GM23338 (cell line): ENCODE data around the gene TMEM123. TPM values are rescaled to one million over a fixed set of nuclear protein-coding genes. Genes with fewer than 3 reads are reported as not detected.

Source experiments
- ATAC-seq: fragments of 200-7000 bp; cut with Tn5 transposase; 3 replicates; pipeline ENCODE4 v1.9.1; 2020
- DNase-seq: peaks from one replicate; pipeline ENCODE4 v3.0.0-alpha.2; 2015; ENCODE audit warnings: low spot score
- H2AFZ ChIP-seq: fragments of 200-600 bp; sonication (generic); 2 replicates; pipeline ENCODE4 v1.8.0; 2016; ENCODE audit warnings: antibody characterized with exemption, mild to moderate bottlenecking, moderate library complexity
- H3F3A ChIP-seq: fragments of 200-600 bp; sonication (generic); replicated peaks from 2 replicates; pipeline ENCODE4 v1.8.0; 2017; ENCODE audit warnings: antibody characterized with exemption, mixed run types, low read depth
- H3K27ac ChIP-seq: fragments of 200-600 bp; sonication (generic); 2 replicates; pipeline ENCODE4 v1.6.1; 2016; ENCODE audit warnings: low read depth
- H3K27me3 ChIP-seq: fragments of 200-600 bp; sonication (generic); 2 replicates; pipeline ENCODE4 v1.8.0; 2016; ENCODE audit warnings: mild to moderate bottlenecking, mixed run types, moderate library complexity; ENCODE audit not compliant: insufficient read depth
- H3K36me3 ChIP-seq: fragments of 200-600 bp; sonication (generic); 2 replicates; pipeline ENCODE4 v1.8.0; 2016; ENCODE audit warnings: mild to moderate bottlenecking; ENCODE audit not compliant: insufficient read depth
- H3K4me1 ChIP-seq: fragments of 200-600 bp; sonication (generic); 2 replicates; pipeline ENCODE4 v1.8.0; 2016; ENCODE audit warnings: mild to moderate bottlenecking, moderate library complexity; ENCODE audit not compliant: insufficient read depth
- H3K4me2 ChIP-seq: fragments of 200-600 bp; sonication (generic); 2 replicates; pipeline ENCODE4 v1.7.1; 2017; ENCODE audit warnings: mixed run types
- H3K4me3 ChIP-seq: fragments of 200-600 bp; sonication (generic); 2 replicates; pipeline ENCODE4 v1.6.1; 2016; ENCODE audit warnings: mixed run types
- H3K79me2 ChIP-seq: fragments of 200-600 bp; sonication (generic); replicated peaks from 2 replicates; pipeline ENCODE4 v1.8.0; 2017; ENCODE audit warnings: mild to moderate bottlenecking; ENCODE audit not compliant: insufficient read depth
- H3K9me2 ChIP-seq: fragments of 200-600 bp; sonication (generic); 2 replicates; pipeline ENCODE4 v1.8.0; 2017; ENCODE audit not compliant: insufficient read depth
- H4K20me1 ChIP-seq: fragments of 200-600 bp; sonication (generic); replicated peaks from 2 replicates; pipeline ENCODE4 v1.8.0; 2017; ENCODE audit warnings: mild to moderate bottlenecking; ENCODE audit not compliant: insufficient read depth
- H3K27ac Mint-ChIP-seq: 2 replicates; pipeline ENCODE4 v1.8.0; 2020; ENCODE audit warnings: inconsistent platforms, mild to moderate bottlenecking, moderate library complexity, mixed read lengths
- H3K27me3 Mint-ChIP-seq: 3 replicates; pipeline ENCODE4 v1.8.0; 2022; ENCODE audit warnings: low read depth, mild to moderate bottlenecking, moderate library complexity, mixed read lengths, inconsistent platforms; ENCODE audit not compliant: insufficient read depth, poor library complexity
- H3K36me3 Mint-ChIP-seq: 3 replicates; pipeline ENCODE4 v1.8.0; 2021; ENCODE audit warnings: low read depth, mild to moderate bottlenecking, inconsistent platforms, moderate library complexity, mixed read lengths
- H3K4me1 Mint-ChIP-seq: 3 replicates; pipeline ENCODE4 v1.8.0; 2020; ENCODE audit warnings: mild to moderate bottlenecking, inconsistent platforms, mixed read lengths
- H3K4me3 Mint-ChIP-seq: 3 replicates; pipeline ENCODE4 v1.8.0; 2021; ENCODE audit warnings: moderate library complexity, mild to moderate bottlenecking, inconsistent platforms, mixed read lengths
- H3K9me3 Mint-ChIP-seq: 3 replicates; pipeline ENCODE4 v1.8.0; 2020; ENCODE audit warnings: moderate library complexity, mild to moderate bottlenecking, inconsistent platforms, mixed read lengths
- CREB1 ChIP-seq: fragments of 250-450 bp; sonication (Bioruptor Pico); IDR thresholded peaks from 2 replicates; pipeline ENCODE4 v1.5.0; 2020; ENCODE audit warnings: low read depth, mild to moderate bottlenecking, moderate library complexity
- EZH2 ChIP-seq: fragments of 200-600 bp; sonication (generic); IDR thresholded peaks from one replicate; pipeline ENCODE4 v1.8.0; 2017; ENCODE audit warnings: antibody characterized with exemption, mild to moderate bottlenecking, low read depth; ENCODE audit not compliant: unreplicated experiment
- EZH2phosphoT487 ChIP-seq: fragments of 200-600 bp; sonication (generic); IDR thresholded peaks from one replicate; pipeline ENCODE4 v1.8.1; 2018; ENCODE audit warnings: antibody characterized with exemption; ENCODE audit not compliant: unreplicated experiment
- JUNB ChIP-seq: IDR thresholded peaks from one replicate; pipeline ENCODE4 v1.6.1; 2016; ENCODE audit warnings: antibody characterized with exemption; ENCODE audit not compliant: unreplicated experiment
- NANOG ChIP-seq: IDR thresholded peaks from 2 replicates; pipeline ENCODE4 v1.6.1; 2016; ENCODE audit warnings: antibody characterized with exemption, borderline replicate concordance
- POLR2AphosphoS5 ChIP-seq: IDR thresholded peaks from 2 replicates; pipeline ENCODE4 v1.6.1; 2016; ENCODE audit warnings: antibody characterized with exemption, low read depth
- STAT1 ChIP-seq: IDR thresholded peaks from one replicate; pipeline ENCODE4 v1.6.1; 2016; ENCODE audit warnings: antibody characterized with exemption; ENCODE audit not compliant: unreplicated experiment
- ZNF114 ChIP-seq: fragments of 250-450 bp; sonication (Bioruptor Pico); IDR thresholded peaks from 2 replicates; pipeline ENCODE4 v1.5.0; 2020; ENCODE audit warnings: mild to moderate bottlenecking, moderate library complexity
- ZNF331 ChIP-seq: fragments of 250-450 bp; sonication (Bioruptor Pico); IDR thresholded peaks from 2 replicates; pipeline ENCODE4 v1.5.0; 2020; ENCODE audit warnings: low read depth, mild to moderate bottlenecking, moderate library complexity
- ZNF462 ChIP-seq: fragments of 250-450 bp; sonication (Bioruptor Pico); IDR thresholded peaks from 2 replicates; pipeline ENCODE4 v1.5.0; 2020; ENCODE audit warnings: mild to moderate bottlenecking, moderate library complexity
- polyA plus RNA-seq: library from polyadenylated mRNA; unstranded; fragments of >200 nt; fragmentation: Nextera tagmentation; extraction: Ambion mirVana; gene quantifications from 2 replicates; pipeline ENCODE4 v1.2.1, GENCODE V29; 2016
- total RNA-seq: library from RNA; depleted of rRNA; stranded (reverse); fragments of >200 nt; shearing (Covaris generic); gene quantifications from 2 replicates; pipeline ENCODE4 v1.2.3, GENCODE V29; 2014
- TF ChIP-seq, protein P1 (sequence below): IDR thresholded peaks from 2 replicates; pipeline ENCODE4 v1.6.1; 2016; ENCODE audit warnings: antibody characterized with exemption
- TF ChIP-seq, protein P2 (sequence below), 2 experiments: fragments of 200-600 bp in 1 of 2; sonication (generic) in 1 of 2; conservative IDR thresholded peaks; 2 replicates each; pipeline versions ENCODE4 v1.5.1 to v1.6.1; 2016 to 2017; ENCODE audit warnings: antibody characterized with exemption in 2 of 2, low read depth in 2 of 2, mild to moderate bottlenecking in 2 of 2, moderate library complexity in 1 of 2
- TF ChIP-seq, protein P3 (sequence below): IDR thresholded peaks from one replicate; pipeline ENCODE4 v1.6.1; 2018; ENCODE audit warnings: antibody characterized with exemption; ENCODE audit not compliant: unreplicated experiment

TMEM123 gene
- total and polyA plus RNA-seq, 2 experiments from 2014 or later = 44.1 to 61.0 TPM

DNA sequence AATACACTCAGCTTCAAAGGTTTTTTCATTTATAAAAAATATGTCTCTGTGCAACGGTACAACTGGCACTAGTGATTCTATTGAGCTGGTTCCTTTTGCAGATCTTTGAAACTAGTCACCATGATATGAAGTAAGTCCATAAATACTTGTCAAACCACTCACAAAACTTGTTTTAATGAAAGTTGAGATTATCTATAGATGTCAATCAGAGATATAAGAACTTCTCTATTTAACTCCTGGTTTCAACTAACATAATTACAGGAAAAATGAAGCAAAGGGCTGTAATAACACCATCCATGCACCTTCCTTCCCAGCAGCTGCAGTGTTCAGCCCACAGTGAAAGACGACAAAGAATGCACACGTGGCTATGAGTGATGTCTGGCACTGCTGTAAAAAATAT, 44.7 kb downstream of the TMEM123 start:
- H3K4me3 Mint-ChIP-seq = no peak overlapping the region
- peaks cover 5% of the 10 kb centered on the region; the same call in 1 of the 3 replicates for H3K36me3 Mint-ChIP-seq
- no peak for DNase-seq
- Histone ChIP-seq H3K4me3 (no peak overlapping the region), H3F3A (no peaks in the 10 kb centered on the region), H3K27me3 (no peaks in the 10 kb centered on the region), H3K36me3 (no peaks in the 10 kb centered on the region), H3K9me2 (no peaks in the 10 kb centered on the region), H3K4me2 (no peak overlapping the region), H4K20me1 (peaks cover 8% of the 10 kb centered on the region; the same call in 1 of the 2 replicates), H3K4me1 (0 out of 2 replicates have a peak, but pooled peaks cover 6% of the 10 kb centered on the region), H3K27ac (no peak overlapping the region), H3K79me2 (peaks cover 31% of the 10 kb centered on the region), H2AFZ (no peak overlapping the region)
- H3K9me3 Mint-ChIP-seq = no peaks in the 10 kb centered on the region
- no peak overlapping the region for H3K27ac Mint-ChIP-seq
- H3K27me3 Mint-ChIP-seq = peaks cover 5% of the 10 kb centered on the region
- no peak for ATAC-seq
- TF ChIP-seq, protein P1, sequence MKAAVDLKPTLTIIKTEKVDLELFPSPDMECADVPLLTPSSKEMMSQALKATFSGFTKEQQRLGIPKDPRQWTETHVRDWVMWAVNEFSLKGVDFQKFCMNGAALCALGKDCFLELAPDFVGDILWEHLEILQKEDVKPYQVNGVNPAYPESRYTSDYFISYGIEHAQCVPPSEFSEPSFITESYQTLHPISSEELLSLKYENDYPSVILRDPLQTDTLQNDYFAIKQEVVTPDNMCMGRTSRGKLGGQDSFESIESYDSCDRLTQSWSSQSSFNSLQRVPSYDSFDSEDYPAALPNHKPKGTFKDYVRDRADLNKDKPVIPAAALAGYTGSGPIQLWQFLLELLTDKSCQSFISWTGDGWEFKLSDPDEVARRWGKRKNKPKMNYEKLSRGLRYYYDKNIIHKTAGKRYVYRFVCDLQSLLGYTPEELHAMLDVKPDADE = no peak
- TF ChIP-seq ZNF462 (CRISPR knock-in tag) (no peak), STAT1 (no peak), ZNF331 (CRISPR knock-in tag) (no peak), EZH2 (no peak), ZNF114 (CRISPR knock-in tag) (no peak), POLR2AphosphoS5 (no peak), EZH2phosphoT487 (no peak), CREB1 (CRISPR knock-in tag) (no peak), JUNB (no peak), NANOG (no peak)
- TF ChIP-seq, protein P2, sequence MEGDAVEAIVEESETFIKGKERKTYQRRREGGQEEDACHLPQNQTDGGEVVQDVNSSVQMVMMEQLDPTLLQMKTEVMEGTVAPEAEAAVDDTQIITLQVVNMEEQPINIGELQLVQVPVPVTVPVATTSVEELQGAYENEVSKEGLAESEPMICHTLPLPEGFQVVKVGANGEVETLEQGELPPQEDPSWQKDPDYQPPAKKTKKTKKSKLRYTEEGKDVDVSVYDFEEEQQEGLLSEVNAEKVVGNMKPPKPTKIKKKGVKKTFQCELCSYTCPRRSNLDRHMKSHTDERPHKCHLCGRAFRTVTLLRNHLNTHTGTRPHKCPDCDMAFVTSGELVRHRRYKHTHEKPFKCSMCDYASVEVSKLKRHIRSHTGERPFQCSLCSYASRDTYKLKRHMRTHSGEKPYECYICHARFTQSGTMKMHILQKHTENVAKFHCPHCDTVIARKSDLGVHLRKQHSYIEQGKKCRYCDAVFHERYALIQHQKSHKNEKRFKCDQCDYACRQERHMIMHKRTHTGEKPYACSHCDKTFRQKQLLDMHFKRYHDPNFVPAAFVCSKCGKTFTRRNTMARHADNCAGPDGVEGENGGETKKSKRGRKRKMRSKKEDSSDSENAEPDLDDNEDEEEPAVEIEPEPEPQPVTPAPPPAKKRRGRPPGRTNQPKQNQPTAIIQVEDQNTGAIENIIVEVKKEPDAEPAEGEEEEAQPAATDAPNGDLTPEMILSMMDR (conservative IDR thresholded peaks at IDR 0.05; ENCODE audit: low read depth in 2 of 2) = no peak
- TF ChIP-seq, protein P3, sequence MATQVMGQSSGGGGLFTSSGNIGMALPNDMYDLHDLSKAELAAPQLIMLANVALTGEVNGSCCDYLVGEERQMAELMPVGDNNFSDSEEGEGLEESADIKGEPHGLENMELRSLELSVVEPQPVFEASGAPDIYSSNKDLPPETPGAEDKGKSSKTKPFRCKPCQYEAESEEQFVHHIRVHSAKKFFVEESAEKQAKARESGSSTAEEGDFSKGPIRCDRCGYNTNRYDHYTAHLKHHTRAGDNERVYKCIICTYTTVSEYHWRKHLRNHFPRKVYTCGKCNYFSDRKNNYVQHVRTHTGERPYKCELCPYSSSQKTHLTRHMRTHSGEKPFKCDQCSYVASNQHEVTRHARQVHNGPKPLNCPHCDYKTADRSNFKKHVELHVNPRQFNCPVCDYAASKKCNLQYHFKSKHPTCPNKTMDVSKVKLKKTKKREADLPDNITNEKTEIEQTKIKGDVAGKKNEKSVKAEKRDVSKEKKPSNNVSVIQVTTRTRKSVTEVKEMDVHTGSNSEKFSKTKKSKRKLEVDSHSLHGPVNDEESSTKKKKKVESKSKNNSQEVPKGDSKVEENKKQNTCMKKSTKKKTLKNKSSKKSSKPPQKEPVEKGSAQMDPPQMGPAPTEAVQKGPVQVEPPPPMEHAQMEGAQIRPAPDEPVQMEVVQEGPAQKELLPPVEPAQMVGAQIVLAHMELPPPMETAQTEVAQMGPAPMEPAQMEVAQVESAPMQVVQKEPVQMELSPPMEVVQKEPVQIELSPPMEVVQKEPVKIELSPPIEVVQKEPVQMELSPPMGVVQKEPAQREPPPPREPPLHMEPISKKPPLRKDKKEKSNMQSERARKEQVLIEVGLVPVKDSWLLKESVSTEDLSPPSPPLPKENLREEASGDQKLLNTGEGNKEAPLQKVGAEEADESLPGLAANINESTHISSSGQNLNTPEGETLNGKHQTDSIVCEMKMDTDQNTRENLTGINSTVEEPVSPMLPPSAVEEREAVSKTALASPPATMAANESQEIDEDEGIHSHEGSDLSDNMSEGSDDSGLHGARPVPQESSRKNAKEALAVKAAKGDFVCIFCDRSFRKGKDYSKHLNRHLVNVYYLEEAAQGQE = no peak
- H3K4me1 Mint-ChIP-seq = peaks cover 2% of the 10 kb centered on the region
